ENCODE measurements around the gene PNPLA7. TPM values are rescaled to one million over a fixed set of nuclear protein-coding genes. Genes with fewer than 3 reads are reported as not detected.

Gene PNPLA7
- total RNA-seq, 1 experiment from 2014 or later = 3.9 TPM

GRCh38 chr9:137461663-137462395 lies 88.4 kb downstream of the PNPLA7 start:
- intact Hi-C loops (cut with micrococcal nuclease; ENCODE audit: unreplicated experiment) = no loop called here
- DNase-seq (ENCODE audit: low read depth, low spot score) = no peak

GRCh38 chr9:137461316-137461662 lies 88.9 kb downstream of the PNPLA7 start:
- Histone ChIP-seq H3K4me3 (ENCODE audit: low read depth in 2 of 2, low read length in 2 of 2) (no peak overlapping the region), H3K27me3 (ENCODE audit: control insufficient read depth, insufficient read depth, low read length) (no peaks in the 10 kb centered on the region), H3K4me1 (ENCODE audit: control insufficient read depth, insufficient read depth, low read length) (peaks cover 15% of the 10 kb centered on the region), H3K36me3 (ENCODE audit: control insufficient read depth, insufficient read depth, low read length) (no peaks in the 10 kb centered on the region; the same call in 1 of the 2 replicates), H3K9me3 (ENCODE audit: control insufficient read depth, insufficient read depth, low read depth, low read length) (no peaks in the 10 kb centered on the region), H3K27ac (ENCODE audit: low read length) (no peak overlapping the region)
- intact Hi-C loops (cut with micrococcal nuclease; ENCODE audit: unreplicated experiment) (no loop called here), in situ Hi-C loops (cut with HindIII; ENCODE audit: low pct_unique_long_range_greater_than_20kb, low sequenced_read_pairs) (no loop called here)
- no peak for ATAC-seq
- POLR2A ChIA-PET = no interaction called here
- BruUV-seq (replicated peaks) = no TSS peak
- CTCF ChIA-PET = no interaction called here
- TF ChIP-seq TCF7L2 (IDR thresholded peaks at IDR 0.05; ENCODE audit: low read depth, low read length) = no peak
- no peak for TF ChIP-seq REST (IDR thresholded peaks at IDR 0.05; ENCODE audit: insufficient read depth in 1 of 2, low read depth in 2 of 2, low read length in 1 of 2)
- TF ChIP-seq SIN3A (IDR thresholded peaks at IDR 0.05; ENCODE audit: borderline replicate concordance, insufficient read depth, low read depth, low read length) = no peak
- TF ChIP-seq POLR2AphosphoS5 (IDR thresholded peaks at IDR 0.05; ENCODE audit: low read depth, low read length) = no peak
- no peak for TF ChIP-seq CTCF (IDR thresholded peaks at IDR 0.05)
- no peak for DNase-seq (ENCODE audit: low read depth, low spot score)

More at GRCh38 chr9:137461663-137462395, 88.4 kb downstream of the PNPLA7 start:
- Histone ChIP-seq H3K9me3 (ENCODE audit: control insufficient read depth, insufficient read depth, low read depth, low read length) (no peaks in the 10 kb centered on the region), H3K27me3 (ENCODE audit: control insufficient read depth, insufficient read depth, low read length) (no peaks in the 10 kb centered on the region), H3K4me3 (ENCODE audit: low read depth in 2 of 2, low read length in 2 of 2) (no peak overlapping the region), H3K4me1 (ENCODE audit: control insufficient read depth, insufficient read depth, low read length) (peaks cover 9% of the 10 kb centered on the region), H3K27ac (ENCODE audit: low read length) (no peak overlapping the region), H3K36me3 (ENCODE audit: control insufficient read depth, insufficient read depth, low read length) (no peaks in the 10 kb centered on the region; the same call in 1 of the 2 replicates)
- no peak; the same call in 1 of the 2 replicates for ATAC-seq
- POLR2A ChIA-PET = no interaction called here
- TF ChIP-seq POLR2AphosphoS5 (IDR thresholded peaks at IDR 0.05; ENCODE audit: low read depth, low read length) (no peak), SIN3A (IDR thresholded peaks at IDR 0.05; ENCODE audit: borderline replicate concordance, insufficient read depth, low read depth, low read length) (no peak), REST (IDR thresholded peaks at IDR 0.05; ENCODE audit: insufficient read depth in 1 of 2, low read depth in 2 of 2, low read length in 1 of 2) (no peak), CTCF (IDR thresholded peaks at IDR 0.05) (no peak), TCF7L2 (IDR thresholded peaks at IDR 0.05; ENCODE audit: low read depth, low read length) (no peak)
- no TSS peak for BruUV-seq (replicated peaks)
- in situ Hi-C loops (cut with HindIII; ENCODE audit: low pct_unique_long_range_greater_than_20kb, low sequenced_read_pairs) = no loop called here
- CTCF ChIA-PET = no interaction called here

Measured in Panc1 (cell line).